HT1080 (cell line): ENCODE data around the gene UQCRFS1. TPM values are rescaled to one million over a fixed set of nuclear protein-coding genes. Genes with fewer than 3 reads are reported as not detected.
"Not testable (repeated sequence)": the region's sequence is repeated elsewhere in the genome, so short reads cannot be mapped to it uniquely, and the experiment has no call there.

ENCODE experiments used
- DNase-seq: peaks from one replicate; pipeline ENCODE4 v3.0.0-alpha.2; 2015; ENCODE audit warnings: low read depth
- total RNA-seq: library from RNA; depleted of rRNA; stranded (reverse); fragments of >200 nt; shearing (Covaris generic); gene quantifications from 2 replicates; pipeline ENCODE4 v1.2.3, GENCODE V29; 2014

UQCRFS1 gene
- total RNA-seq, 1 experiment from 2014 or later = 84.0 TPM

DNA sequence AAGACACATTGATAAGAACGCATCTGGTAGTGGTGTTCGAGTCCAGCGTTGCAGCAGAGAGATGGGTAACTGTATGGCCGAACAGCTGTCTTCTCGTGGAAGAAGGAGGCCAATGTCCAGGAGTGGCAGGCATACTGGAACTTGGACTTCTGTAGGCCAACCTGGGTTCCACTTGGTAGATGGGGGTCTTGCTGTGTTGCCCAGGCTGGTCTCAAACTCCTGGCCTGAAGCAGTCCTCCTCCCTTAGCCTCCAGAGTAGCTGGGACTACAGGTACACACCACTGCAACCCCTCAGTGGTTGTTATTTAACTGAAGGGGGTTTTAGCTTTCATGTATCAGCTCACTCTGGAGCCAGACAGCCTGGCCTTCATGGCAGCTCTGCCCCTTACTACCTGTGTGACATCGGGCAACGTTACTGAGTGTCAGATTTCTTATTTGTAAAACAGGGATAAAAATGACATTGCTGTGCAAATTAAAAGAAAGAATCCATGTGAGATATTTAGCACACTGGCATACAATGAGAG is 2.4 kb upstream of the UQCRFS1 start:
- DNase-seq = no peak

DNA sequence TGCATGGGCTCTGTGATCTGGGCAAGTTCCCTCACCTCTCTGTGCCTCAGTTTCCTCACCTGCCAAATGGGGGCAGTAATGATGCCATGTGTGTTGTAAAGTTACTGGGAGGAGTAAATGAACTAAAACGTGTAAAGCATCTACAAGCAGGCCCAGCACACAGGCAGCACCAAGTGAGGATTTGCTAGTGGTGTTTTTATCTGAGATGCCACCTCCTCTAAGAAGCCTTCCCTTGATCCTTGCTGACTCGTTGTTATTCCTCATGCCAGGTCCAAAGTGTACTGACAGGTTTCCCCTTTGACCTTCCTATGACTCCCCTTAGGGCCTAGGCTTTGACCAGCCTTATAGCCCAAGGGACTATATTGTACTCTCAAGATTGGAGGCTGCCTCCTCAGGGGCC is 1.5 kb upstream of the UQCRFS1 start:
- no peak for DNase-seq

DNA sequence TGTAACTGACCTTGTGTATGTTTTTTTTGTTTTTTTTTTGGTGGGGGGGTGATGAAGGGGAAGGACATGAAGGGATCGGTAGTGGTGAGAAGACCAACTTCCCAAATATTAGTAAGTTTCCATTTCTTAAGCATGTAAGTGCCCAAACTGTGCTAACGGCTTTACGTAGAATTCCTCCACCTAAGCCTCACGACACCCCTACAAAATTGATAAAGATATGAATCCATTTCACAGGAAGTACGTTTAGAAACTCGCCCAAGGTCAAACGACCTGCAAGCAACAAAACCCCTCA is 649 bp downstream of the UQCRFS1 start:
- DNase-seq = no peak

DNA sequence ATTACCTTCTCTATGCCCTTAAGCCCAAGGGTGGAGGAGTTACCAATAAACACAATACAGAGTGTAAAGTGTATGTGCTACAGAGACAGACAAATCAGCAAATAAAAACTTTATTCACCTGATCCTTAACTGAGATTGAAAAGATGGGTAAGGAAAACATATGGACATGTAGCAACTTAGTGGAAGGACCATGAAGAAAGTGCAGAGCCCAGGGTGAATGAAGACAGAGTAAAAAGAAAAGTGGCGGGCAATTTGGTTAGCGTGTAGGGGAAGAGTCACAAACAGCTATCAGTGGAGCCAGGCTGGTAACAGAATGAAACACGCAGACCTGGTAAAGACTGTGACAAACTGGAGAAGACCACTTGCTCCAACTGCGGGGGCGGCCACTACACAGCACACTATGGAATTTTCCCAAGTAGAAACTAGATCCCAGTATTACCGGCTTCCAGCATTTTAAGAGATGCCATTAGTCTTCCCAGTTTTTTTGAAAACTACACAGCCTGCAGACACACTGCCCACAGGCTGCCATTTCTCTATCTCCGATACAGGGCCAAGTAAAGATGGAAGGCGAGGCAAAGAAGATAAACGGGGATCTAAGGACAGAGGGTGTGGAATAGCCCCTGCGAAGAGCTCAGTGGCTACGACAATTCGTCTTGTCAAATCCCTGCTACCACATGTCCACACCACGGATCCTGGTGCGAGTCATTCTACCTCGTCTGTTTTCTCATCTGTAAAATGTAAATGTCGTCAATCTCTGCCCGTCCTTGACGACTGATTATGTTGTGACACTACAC is 1.2 kb downstream of the UQCRFS1 start:
- DNase-seq = peak; percentile 12

DNA sequence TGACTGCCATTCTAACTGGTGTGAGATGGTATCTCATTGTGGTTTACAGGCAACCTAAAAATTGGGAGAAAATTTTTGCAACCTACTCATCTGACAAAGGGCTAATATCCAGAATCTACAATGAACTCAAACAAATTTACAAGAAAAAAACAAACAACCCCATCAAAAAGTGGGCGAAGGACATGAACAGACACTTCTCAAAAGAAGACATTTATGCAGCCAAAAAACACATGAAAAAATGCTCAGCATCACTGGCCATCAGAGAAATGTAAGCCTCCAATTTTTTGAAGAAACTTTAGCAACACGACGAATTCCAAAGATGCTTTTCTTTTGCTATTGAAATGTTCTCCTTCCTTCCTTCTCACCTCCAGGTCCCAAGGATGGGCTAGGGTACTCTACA is 1.9 kb downstream of the UQCRFS1 start:
- DNase-seq = not testable (repeated sequence)

DNA sequence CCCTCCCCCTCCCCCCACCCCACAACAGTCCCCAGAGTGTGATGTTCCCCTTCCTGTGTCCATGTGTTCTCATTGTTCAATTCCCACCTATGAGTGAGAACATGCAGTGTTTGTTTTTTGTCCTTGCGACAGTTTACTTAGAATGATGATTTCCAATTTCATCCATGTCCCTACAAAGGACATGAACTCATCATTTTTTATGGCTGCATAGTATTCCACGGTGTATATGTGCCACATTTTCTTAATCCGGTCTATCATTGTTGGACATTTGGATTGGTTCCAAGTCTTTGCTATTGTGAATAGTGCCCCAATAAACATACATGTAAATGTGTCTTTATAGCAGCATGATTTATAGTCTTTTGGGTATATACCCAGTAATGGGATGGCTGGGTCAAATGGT is 2.4 kb downstream of the UQCRFS1 start:
- not testable (repeated sequence) for DNase-seq

DNA sequence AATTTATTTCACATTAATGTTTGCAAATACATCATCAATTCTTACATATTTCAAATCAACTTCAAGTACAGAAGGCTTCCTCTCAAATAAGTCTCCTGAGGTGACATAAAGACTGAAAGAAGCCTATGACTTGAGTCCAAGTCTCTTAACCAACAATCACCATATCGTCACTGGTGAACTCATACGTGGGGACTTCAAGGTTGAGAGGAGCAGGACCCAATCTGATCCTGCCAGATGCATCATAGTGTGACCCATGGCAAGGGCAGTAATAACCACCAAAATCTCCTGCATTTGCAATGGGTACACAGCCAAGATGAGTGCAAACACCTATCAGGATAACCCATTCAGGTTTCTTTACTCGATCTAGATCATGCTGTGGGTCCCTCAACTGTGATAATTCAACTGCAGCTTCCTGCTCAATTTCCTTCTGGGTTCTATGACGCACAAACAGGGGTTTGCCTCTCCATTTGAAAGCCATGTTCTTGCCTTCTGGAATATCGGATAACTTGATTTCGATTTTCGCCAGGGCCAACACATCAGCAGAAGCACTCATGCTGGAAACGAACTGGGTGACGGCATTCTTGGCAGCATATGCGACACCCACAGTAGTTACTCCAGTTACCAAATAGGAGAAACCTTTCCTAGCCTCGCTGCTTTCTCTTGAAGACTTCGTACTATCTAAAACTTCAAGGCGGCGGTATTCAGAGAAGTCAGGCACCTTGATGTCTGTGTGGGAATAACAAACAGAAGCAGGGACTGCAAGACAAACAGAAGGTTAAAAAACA is 5.4 kb downstream of the UQCRFS1 start:
- DNase-seq = not testable (repeated sequence)

DNA sequence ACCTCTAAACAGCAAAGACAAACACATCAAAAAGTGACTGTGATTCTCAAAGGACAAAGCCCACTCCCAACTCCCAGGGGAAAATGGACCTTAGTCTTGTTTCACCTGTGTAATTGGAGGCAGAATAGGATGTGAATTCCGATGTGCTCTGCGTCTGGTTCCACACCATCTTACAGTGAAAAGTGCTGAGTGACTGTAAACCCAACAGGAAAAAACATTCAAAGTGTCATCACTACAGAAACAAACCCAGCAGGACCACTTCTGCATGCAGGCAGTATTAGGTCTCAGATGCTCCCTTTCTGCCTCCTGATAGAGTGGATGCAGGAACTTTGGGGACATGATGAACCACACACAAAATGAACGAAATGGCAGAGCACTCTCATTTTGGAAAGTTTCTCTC is 6.5 kb downstream of the UQCRFS1 start:
- DNase-seq = no peak

DNA sequence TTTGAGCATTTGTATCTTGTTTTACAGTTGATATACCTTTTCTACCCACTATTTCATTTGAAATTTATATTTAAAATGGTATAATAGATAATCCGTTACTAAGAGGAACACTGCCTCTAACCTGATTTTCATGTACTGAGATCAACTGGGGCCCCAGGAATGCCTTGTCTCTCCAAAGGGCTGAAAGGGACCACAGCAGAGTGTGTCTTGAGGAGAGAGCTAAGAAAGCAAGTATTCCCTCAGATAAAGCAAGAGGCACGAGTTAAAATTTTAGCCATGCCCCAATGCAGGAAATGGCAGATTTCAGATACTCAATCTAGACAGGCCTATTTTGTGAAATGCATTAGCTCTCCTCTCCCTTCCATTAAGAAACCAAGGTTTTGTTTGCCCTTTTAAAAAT is 10.7 kb downstream of the UQCRFS1 start:
- DNase-seq = no peak

DNA sequence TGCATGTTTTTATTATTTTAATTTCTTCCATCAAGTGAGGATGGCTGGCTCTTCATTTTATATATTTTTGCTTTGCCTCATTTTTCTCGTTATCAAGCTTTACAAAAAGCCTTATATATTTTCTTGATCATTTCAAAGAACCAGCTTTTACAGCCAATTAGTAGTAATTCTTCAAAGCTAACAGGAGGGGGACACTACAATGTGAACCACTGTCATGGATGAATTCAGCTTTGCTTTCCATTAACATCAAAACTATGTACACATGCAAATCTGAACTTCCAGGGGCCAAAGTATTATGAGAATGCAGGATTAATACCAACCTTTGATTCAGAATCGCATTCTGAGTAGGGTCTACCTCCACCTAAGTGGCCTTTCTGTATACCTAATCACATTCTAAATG is 11.1 kb downstream of the UQCRFS1 start:
- no peak for DNase-seq

DNA sequence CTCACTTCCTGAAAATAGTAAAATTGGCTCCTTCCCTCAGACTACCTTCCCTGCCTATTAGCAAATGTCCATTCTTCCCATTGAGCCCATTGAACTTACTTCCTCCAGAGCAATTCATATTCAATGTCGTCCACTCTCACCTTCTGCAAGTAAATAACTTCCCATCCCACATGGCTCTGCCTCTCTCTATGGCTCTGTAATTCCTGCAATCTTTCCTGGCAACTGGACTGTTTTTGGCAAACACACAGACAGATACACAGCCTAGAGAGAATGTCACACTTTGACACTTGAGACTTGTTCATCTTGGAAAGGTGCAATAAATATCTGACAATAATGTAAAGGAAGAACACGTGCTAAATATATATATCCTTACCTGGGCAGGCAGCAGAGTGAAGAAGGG is 18.3 kb downstream of the UQCRFS1 start:
- no peak for DNase-seq

DNA sequence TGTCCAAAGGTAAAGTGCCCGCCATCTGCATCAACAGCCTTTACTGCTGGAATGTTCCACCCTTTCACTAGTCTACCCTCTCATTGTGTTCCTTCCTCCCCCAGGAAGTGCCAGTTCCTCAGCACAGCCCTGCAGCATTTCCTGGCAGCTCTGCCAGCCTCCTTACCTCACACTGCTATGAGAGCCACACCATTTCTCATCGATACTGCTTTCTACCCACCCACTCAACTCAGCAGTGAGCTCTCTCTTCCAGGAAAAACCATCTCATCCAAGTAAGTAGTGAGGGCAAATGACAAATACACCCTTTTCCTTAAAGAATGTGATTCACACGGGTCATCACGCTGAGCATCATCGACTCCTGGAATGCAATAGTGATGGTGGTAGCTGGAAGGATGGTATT is 19.8 kb downstream of the UQCRFS1 start:
- DNase-seq = peak; percentile 4

DNA sequence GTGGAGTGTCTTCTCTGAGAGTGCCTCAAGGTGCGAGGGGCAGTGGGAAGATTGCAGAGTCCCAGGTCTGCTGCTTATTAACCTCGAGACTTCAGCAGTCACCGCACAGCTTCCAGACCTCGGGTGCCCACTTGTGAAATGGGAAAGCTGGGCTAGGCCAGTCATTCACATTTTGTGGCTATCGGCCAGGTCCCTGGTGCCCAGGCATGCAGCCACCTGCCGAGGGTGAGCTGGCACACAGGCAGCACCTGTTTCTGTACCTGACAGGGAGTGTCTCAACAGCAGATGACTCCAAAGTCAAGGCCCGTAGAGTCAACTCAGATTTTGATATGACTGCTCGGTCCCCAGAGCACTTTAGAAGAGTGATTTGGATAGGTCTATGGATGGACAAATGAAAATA is 21.9 kb downstream of the UQCRFS1 start:
- no peak for DNase-seq

DNA sequence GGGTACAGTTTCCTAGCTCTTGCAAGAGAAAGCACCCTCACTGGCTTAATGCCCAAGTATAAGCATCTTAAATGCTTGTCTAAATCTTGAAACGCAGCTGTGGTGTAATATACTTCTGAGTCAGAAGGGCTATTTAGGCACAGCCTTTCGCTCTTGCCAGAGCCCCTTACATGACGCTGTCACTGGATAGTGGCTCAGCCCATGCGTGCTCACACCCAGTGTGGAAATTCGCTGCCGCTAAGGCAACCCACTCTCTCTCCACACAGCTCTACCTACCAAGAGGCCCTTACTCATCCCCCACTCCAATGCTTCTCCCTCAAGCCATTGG is 24.0 kb downstream of the UQCRFS1 start:
- DNase-seq = no peak

DNA sequence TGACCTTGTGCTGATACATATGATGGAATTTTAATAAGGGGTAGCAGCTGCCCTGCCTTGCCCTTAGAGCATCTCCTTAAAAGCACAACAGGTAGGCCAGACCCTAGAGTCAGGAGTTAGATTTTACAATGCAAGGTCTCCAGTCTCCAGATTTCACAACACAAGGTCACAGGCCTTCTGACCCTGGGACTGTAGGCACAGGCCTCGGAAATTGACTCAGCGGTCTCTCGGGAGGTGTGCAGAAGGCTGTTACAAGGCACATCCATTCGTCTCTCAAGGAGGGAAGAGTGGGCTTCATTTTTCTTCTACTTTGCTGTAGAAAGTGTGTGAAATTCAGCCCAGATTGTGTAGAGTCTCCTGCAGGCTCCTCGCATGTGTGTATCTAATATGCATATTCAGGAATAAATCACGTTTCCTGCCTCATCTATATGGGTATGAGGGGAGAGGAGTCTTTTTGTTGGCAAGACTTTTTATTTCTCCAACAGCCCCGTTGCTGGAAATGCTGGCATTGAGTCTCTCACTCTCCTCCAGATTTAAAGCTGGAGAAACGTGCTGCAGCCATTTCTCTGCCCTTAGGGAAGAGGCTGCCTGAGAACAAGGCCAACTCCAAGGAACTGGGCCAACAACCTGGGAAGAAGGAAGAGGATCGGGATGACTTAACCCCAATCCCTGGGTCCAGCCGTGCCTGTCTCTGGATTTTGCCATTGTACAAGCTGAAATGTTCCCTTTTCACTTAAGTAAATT is 24.5 kb downstream of the UQCRFS1 start:
- DNase-seq = no peak

DNA sequence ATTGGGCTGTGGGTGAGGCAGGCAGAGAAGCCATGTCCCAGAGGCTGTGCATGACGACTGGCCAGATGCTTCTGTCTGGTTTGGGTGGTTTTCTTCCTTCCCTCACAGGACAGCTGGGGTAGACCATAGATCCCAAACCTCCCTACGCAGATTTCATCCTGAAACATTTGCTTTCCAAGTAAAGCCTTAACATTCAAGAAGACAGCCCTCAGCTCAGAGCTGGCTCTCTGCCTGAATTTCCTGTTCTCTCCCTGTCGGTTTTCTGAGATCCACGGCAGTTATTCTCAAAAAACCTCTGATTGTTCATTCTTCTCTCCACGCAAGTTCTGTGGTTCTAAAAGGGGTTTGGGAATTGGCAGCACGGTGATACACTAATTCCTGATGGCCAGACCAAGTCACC is 25.3 kb downstream of the UQCRFS1 start:
- DNase-seq = no peak

DNA sequence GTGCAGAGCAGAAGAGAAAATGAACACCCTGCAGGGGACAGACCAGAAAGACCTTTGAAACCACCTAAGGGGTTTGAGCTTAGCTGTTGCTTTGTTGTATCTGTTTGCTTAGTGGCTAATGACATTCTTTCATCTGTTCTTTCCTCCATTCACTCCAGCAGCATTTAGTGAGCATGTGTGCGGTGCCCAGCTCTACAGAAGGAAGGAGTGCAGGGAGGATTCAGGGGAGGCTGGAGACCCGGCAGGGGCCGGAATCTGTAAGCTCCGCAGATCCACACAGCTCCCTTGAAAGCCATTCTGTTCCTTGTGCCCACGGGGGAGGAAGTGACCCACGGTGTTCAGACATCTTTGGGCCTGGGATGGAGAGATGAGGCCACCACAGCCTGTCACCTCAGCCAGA is 27.5 kb downstream of the UQCRFS1 start:
- no peak for DNase-seq

DNA sequence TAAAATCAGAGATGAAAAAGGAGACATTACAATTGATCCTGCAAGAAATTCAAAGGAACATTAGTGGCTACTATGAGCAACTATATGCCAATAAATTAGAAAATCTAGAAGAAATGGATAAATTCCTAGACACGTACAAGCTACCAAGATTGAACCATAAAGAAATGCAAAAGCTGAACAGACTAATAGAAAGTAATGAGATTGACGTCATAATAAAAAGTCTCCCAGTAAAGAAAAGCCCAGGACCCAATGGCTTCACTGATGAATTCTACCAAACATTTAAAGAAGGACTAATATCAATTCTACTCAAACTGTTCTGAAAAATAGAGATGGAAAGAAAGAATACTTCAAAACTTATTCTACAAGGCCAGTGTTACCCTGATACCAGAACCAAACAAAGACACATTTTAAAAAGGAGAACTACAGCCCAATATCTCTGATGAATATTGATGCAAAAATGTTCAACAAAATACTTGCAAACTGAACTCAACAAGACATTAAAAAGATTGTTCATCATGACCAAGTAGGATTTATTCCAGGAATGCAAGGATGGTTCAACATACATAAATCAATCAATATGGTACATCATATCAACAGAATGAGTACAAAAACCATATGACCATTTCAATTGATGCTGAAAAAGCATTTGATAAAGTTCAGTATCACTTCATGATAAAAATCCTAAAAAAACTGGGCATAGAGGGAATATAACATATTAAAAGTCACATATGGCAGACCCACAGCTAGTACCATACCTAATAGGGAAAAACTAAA is 35.8 kb downstream of the UQCRFS1 start:
- DNase-seq = no peak

DNA sequence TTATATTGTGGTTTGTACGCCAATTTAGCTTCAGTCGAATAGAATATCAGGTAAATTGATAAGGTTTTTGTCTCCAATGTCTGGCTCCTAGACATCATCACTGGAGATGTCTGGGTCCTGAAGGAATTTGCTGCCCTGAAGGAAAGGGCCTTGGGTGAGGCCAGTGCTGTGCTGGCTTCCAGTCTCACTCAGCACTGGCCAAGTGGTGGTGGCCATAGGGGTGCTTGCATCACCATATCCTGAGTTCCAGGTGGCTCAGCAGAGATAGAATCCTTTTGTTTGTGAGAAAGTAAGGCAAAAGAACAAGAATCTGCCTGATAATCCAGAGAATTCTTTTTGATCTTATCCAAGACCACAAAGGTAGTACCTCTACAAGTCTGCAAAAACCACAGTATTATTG is 39.1 kb downstream of the UQCRFS1 start:
- no peak for DNase-seq

DNA sequence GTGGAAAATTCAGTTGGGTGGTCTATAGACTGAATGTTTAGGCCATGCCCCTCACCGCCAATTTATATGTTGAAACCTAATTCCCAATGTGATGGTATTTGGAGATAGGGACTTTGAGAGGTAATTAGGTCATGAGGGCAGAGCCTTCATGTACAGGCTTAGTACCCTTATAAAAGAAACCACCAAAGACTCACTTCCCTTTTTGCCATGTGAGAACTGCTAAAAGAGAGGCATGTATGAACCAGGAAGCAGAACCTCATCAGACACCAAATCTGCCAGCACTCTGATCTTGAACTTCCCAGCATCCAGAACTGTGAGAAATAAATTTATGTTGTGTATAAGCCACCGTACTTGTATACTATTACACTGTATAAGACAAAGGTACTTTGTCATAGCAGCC is 40.6 kb downstream of the UQCRFS1 start:
- no peak for DNase-seq

DNA sequence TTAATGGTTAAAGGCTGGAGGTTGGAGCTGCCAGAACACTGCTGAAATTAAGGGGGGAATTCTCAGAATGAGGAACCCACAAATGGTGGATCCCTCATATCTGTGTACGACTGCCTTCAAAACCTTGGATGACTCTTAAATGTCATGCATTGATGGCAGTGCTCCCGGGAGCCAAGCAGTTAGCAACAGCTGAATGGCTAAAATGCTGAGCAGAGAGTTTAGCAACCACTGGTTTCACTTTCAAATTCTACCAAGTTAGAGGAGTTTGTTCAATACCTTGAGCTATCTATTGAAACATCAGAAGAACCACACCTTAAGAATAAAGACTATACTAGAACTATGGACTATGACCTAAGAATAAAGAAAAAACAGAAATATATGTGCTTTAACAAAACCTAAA is 41.4 kb downstream of the UQCRFS1 start:
- no peak for DNase-seq

DNA sequence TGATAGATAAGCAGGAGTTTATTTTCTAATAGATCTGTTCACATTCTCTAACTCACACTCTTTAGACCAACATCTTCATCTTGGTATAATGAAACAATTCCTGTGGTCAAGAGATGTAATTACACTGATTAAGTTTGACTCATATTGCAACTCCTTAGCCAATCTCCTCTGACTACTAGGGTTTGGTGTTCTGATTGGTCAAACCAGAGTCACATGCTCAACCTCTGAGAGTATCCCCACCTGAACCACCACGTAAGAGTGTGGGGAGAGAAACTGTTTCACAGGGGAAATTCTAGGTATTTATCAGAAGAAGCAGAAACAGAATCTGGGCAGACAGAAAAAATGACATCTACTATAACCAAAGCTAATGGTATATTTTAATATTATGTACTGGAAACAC is 42.4 kb downstream of the UQCRFS1 start:
- DNase-seq = no peak
